DMS 273 (cell line): Measurements from ENCODE around the gene TBX4.

Experiments used
- DNase-seq: peaks from one replicate; lab custom pipeline; 2025; ENCODE audit not compliant: unreplicated experiment; lab: John Stamatoyannopoulos, UW

TBX4 gene

DNA sequence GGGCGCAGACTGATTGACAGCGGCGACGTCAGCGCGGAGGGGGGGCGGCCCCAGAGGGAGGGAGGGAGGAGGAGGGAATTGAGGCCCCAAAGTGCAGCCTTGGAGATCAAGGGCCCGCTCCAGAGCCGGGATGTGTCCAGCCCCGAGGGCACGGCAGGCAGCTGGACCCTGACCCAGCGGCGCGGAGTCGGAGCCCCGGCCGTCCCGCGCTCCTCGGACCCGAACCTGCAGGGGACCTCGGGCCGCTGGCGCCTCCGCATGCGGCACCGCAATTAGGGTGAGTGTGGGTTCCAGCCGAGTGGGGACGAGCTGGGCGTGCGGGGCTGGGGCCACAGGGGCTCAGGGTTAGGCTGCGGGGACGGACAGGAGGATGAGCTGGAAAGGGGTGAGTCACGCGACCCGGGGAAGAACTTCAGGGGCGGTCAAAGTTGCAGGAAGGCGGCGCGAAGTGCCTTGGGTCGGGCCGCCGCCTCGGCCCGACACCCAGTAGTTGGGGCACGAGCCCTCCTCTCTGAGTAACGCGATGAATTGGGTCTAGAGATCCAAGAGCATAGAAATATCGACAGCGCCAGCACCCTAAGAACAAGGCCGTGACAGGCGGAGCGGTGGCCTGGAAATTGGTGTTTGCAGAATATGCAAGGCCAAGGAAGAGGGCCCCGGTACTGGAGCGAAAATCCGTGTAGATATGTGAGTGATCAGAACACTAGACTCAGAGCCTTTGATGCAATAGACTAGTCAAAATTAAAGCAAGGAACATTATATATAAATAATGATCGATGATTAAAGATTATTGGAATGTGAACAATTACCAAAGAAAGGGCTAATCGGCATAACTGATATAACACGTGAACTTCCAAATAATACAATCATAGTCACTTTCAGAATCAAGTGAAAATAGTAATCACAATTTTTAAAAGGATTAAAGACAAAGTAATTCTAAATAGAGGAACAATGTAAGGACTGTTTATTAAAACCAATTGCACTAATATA lies at the start of gene TBX4:
Gene TBX4 (plus strand): TSS at position 122 of the 990 bp plus-strand sequence. CDS start 4,069 bp downstream, outside the sequence.
- DNase-seq: no peak

DNA sequence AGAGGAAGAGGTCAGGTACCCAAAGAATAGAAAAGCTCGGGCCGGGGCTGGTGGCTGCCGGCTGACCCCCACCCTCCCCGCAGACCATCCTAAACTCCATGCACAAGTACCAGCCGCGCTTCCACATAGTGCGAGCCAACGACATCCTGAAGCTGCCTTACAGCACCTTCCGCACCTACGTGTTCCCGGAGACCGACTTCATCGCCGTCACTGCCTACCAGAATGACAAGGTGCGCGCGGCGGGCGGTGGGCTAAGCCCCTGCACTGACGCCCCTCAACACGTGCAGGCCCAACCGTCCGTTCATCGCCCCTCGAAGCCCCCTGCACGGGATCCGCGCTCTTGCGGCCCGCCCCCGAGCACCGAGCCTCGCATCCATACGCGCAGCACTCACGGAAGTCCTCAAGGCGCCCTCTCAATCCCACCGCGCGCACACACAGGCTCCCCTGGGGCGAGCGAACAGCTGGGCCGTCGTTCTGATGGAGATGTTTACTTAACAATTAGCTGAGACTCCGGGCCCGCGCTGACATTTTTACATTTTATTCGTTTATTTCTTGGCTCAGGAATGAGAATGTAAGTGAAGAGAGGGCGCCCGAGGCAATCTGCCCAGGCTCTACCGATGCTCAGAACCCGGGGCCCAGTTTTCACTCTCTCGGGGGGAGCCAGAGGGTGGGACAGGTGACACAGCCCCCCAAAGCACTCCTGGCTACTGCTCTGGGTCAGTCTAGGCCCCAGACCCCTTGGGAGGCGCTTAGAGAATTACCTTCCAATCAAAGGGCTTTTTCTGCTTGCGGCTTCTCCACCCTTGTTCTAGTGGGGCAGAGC lies 49.0 kb upstream of the TBX4 start:
- DNase-seq: peak; percentile 89

DNA sequence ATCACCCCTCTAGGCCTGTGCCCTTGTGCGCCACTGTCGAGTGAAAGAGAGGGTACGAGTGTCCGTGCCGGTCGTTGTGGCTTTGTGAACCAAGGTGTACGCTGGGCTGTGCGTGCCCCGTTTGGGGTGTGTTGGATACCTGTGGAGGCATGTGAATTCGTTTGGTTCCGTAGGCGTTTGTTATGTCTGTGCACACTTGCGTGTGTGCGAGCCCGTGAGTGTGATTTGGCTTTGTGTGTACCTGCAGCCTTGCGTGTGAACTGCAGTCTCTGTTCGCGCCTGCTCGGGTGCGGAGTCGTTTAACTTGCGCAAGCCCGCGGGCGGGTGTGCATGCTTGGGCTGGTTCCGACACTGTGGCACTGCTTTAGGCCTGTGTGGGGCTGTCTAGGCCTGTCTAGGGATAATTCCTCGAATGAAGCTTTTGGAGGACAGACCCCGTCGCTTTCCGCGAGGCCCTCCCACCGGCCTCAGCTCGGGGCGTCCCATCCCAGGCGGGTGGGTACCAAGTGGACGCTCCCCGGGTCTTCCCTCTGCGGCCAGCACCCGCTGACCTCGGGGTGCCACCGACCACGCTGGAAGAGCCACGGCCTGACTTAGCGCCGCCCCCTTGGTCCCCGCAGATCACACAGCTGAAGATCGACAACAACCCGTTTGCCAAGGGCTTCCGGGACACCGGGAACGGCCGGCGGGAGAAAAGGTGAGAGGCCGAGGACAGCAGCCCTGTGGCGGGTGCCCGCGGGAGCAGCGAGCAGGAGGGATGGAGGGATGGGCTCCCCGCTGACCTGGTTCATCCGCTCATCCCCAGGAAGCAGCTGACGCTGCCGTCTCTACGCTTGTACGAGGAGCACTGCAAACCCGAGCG lies 48.2 kb upstream of the TBX4 start:
- DNase-seq: no peak

DNA sequence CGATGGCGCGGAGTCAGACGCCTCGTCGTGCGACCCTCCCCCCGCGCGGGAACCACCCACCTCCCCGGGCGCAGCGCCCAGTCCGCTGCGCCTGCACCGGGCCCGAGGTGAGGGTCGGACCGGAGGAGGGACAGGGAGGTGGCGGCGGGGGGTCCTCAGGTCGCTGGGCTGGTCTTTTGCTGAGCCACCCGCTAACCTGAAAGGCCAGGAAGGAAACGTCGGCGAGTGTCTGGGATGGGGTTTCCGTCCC lies 47.6 kb upstream of the TBX4 start:
- no peak for DNase-seq

DNA sequence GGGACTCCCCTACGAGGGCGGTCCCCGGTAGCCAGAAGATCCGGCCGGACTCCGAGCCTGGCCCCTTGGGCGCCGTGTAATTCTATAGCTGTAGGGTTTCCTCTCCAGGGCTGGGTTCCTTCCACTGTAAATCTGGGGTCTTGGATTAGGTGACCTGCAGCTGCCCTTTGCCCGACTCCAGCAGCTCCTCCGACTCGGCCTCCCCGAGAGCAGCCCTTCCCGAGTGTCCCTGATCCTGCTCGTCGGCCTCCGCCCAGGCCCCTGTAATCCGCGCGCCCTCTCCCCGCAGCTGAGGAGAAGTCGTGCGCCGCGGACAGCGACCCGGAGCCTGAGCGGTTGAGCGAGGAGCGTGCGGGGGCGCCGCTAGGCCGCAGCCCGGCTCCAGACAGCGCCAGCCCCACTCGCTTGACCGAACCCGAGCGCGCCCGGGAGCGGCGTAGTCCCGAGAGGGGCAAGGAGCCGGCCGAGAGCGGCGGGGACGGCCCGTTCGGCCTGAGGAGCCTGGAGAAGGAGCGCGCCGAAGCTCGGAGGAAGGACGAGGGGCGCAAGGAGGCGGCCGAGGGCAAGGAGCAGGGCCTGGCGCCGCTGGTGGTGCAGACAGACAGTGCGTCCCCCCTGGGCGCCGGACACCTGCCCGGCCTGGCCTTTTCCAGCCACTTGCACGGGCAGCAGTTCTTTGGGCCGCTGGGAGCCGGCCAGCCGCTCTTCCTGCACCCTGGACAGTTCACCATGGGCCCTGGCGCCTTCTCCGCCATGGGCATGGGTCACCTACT lies 47.1 kb upstream of the TBX4 start:
- DNase-seq: no peak

DNA sequence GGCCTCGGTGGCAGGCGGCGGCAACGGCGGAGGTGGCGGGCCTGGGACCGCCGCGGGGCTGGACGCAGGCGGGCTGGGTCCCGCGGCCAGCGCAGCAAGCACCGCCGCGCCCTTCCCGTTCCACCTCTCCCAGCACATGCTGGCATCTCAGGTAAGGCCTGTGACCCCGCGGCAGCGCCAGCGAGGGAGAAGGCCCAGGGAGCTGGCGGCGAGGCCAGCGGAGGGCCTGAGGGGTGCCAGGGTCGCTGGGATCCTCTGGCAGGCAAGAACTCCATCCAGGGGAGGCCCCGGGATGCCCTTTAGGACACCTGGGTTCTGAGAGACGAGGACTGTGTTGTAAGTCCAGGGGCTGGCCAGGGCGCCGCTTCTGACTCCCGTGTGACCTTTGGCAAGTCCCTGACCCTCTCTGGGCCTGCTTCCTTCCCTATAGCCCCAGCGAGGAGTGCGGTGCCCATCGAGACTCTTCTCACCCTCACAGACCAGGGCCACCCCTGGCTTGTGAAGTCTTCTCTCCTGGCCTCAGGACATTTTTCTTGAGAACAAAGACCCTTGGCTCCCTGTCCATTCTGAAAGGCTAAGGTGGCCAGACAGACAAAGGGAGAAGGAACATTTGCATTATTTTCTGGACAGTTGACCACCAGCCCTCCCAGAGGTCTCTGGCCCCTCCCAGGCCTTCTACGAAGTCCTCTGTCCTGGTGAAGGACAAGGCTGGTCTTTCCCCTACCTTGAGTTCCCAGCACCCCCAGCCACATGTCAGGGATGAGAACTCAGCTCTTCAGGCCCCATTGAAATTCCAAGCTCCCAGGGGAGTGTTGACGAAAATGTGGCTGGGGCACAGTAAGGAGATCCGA lies 46.3 kb upstream of the TBX4 start:
- DNase-seq: no peak

DNA sequence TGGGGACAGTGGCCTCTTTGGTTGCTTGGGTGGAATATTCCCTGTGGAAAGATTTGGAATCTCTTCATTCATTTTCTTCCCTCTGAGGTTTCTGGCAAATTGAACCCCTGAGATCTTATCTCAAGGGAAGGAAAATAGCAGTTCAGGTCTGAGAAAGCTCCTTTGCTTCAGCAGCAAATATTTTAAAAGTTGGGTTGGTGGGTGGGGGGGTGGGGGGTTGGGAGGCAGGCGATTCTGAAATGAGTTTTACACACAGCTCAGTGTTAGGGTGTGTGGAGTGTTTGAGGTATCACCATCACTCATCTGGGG lies 45.7 kb upstream of the TBX4 start:
- DNase-seq: no peak

DNA sequence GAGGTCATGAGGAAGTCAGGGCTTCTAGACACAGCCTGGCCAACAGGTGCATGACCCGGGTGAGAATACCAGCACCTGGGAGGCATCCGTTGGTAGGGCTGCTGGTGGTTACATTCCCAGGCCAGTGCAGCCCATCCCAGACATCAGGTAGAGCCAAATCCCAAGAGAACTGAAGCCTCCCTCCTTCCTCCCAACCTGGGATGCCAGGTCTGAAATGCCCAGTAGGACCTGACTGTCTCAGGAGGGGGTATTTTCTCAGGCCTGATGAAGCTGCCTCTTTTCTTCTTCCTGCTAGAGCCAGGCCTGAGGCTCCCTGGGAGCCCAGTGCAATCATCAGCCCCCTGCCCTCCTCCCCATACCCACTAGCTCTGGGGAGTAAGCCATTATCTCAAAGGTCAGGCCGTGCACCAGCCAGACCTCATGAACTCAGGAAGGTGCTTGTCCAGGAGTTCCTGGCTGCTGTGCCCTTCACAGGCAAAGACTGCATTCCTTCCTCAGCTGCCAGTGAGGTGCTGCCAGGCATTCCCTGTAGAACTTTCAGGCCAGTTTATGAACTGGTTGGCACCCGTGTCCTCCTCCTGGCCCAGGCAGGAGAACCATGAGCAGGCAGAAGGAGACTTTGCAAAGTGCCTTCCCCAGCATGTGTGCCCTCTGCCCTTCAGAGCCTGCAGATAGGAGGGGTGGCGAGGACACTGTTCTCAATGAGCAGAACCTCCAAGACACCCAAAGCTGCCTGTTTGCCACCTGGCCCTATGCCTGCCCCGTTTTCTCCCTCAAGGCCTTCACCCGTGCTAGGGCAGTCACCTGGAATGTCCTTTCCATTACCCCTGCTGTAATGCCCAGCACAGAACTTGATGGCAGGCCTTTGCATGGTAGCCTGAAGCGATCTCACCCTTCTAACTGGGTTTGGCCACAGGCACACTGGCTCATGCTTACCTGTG lies 45.0 kb upstream of the TBX4 start:
- DNase-seq: no peak

DNA sequence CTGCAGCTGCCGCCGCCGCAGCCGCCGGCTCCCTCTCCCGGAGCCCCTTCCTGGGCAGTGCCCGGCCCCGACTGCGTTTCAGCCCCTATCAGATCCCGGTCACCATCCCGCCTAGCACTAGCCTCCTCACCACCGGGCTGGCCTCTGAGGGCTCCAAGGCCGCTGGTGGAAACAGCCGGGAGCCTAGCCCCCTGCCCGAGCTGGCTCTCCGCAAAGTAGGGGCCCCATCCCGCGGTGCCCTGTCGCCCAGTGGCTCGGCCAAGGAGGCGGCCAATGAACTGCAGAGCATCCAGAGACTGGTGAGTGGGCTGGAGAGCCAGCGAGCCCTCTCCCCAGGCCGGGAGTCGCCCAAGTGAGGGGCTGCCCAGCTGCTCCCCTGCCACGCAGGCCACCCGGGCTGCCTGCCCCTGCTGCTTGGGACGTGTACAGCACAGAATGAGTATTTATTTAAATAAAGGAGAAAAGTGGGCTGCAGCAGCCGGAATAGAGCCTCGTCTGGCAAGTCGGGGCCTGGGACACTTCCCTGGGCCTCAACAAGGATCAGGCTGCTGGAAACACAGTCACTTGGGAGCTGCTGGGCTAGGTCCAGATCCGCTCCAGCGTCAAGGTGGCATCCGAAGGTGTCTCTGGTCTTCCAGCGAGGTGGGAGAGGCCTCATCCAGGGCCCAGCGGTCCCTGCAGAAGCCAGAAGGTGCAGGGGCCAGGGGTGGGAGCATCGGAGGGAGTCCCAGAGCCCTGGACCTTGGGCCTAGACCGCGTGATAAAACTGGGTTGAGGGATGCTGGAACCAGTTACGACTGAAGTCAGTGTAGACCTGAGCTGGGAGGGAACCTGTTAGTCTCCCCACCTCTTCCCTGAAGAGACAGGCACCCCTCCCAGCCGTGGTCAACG lies 43.8 kb upstream of the TBX4 start:
- no peak for DNase-seq

DNA sequence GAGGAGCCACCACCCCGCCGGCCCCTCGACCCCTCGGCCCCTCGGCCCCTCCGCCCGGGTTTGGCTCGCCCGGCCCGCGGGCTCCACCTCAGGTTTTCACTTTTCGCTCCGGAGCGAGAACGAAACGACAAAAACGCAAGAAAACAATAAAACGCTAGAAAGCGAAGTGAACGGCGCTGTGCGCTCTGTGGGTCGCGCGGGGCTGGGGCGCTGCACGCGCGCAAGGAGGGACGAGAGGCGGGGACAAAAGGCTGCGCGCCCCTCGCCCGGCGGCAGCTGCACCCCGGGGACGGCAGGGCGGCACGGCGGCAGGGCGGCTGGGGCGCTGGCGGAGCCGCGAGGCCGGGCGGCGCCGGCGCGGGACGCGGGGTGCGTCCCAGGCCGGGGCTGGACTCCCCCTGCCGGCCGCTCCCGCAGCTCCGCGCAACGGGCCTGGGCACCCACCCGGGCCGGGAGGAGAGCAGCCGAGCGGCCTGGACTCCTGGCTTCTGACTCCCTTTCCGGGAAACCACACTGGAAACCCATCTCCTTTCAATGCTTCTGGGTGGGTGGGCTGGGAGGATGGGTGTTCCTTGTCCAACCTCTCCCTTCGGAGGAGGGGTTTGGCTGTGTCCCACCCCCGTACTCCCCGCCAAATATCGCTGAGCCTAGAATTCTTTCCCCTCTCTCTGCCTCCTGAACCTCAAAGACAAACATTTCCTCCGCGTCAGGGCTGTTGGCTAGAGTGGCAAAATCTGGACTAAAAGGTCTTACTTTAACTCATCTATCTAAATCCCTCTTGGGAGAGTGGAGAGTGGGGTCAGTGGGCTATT lies 42.7 kb upstream of the TBX4 start:
- DNase-seq: peak; percentile 91

DNA sequence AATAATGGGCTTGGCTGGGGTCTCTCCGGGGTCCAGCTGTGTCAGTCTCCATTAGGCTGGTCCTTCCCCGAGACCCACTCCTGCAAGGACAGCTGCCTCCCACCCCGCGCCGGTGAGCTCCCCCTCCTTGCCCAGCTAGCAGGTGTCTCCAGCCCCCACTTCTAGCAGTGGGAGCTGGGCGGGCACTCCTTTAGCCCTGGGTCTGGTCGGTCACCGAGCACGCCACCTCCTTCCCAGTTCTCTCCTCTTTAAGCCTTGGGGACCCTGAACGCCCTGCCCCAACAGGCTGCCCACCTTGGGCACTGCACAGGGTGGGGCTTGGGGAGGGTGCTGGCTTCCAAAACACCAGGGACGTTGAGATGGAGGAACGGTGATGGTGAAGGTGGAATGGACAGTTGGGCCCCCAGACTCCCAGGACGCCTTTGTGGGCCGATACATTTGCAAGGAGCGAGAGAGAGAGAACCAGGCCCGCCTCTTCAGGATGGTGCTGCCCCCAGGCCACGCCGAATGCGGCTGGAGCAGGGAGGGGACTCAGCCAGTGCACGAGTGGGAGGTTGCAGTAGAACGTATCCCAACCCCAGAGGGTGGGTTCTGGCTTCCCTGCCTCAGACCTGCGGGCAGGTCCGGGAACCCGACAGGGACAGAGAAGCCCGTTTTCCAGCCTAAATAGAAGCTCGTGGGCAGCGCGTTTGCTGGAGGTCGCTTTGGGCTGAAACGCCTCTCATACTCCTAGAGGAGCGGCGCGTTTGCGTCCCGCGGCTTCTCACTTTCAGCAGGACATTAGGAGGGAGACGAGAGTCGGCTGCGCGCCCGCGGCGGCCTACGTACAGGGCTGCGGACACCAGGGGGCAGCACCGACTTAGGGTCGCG lies 41.8 kb upstream of the TBX4 start:
- DNase-seq: no peak

DNA sequence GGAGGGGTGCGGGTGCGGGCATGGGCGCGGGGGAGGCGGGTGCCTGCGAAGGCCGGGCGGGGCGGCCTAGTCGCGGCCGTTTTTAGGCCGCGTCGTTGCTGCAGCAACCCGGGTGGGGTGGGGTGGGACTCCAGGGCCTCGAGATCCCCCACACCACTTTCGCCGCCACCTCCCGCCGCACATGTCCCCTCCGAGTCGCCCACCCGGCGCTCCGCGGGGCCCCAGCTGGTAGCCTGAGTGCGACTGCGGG lies 41.3 kb upstream of the TBX4 start:
- no peak for DNase-seq

DNA sequence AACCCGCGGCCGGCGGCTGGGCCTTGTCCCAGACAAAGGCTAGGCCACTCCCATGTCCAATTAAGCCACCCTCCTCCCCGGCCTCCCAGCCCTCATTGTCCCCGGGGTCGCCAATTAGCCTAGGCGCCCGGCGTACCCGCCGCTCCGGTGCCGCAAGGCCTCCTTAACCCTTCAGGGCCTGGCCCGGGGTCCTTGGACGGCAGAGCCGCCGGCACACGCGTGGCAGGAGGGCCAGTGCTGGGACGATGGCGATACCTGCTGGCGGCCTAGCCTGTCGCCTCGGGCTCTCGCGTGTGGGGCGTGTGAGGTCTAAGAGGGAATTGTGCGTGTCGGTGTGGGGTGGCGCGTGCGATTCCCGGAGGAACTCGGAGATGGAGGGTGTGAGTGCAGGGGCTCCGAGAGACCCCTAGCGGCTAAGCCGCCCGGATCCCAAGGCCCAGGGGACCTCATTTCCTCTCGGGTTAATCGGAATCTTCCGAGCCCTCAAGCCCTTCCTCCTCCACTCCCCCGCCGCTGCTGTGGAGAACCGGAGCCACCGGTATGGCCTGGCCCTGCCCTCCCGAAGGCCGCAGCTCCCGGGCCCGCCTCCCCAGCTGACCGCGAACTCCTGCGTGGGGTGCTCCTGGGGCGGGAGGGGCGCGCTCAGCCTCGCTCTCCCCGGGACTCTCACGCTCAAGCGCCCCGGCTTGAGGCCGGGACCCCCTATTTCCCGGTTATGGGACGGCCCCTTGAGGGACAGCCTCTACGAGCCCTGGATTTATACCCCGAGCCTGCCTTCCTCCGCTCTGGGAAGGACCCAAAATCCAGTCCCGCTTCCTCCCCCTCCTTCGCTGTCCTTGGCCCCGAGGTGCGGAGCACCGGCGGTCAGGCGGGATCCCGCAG lies 40.7 kb upstream of the TBX4 start:
- peak; percentile 75 for DNase-seq

DNA sequence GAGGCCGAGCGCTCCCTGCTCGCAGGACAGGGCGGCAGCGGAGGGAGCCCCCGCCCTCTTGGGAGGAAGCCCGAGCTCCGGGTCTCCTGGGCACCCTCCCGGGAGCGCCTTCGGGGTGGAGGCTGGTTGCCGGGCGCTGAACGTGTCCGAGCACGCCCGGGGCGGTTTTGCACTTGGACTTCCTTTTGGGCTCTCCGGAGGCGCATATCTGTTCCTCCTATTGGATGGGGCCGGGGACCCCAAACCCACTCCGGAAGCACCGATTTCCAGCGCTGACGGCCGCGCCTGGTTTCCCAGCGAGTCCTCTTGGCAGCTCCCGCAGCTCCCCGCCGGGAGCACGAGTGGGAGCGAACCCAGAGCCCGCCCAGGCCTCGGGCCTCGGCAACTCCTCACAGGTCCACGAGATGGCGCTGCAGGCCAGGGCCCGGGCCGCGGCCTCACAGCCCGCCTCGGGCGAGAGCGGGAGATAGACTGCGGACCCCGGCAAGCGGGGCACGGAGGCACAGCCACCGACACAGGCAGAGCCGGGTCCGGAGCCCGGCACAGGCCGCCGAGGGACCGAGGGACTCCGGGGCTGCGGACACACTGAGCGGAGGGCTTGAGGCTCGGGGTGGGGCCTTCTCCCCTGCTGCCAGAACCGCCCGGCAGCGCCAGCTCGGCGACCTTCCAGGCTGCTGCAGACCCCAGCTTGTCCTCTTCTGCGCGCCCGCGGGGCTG lies 39.9 kb upstream of the TBX4 start:
- DNase-seq: peak; percentile 92
